K562 (cell line): Measurements from ENCODE around the gene NOPCHAP1. TPM values are rescaled to one million over a fixed set of nuclear protein-coding genes. Genes with fewer than 3 reads are reported as not detected.

Experiments used
- ATF4 ChIP-seq: fragments of 450-650 bp; formaldehyde crosslinking; IDR thresholded peaks from 2 replicates; pipeline ENCODE4 v1.4.0; 2022; ENCODE audit warnings: mild to moderate bottlenecking, moderate library complexity
- GATAD2A ChIP-seq: fragments of 450-650 bp; IDR thresholded peaks from 2 replicates; pipeline ENCODE4 v1.6.1; 2017
- KDM5B ChIP-seq: fragments of 200-600 bp; sonication (generic); IDR thresholded peaks from 2 replicates; pipeline ENCODE4 v1.6.1; 2012; ENCODE audit warnings: low read depth, mild to moderate bottlenecking, moderate library complexity, low read length, control low read depth, inconsistent platforms; ENCODE audit not compliant: insufficient replicate concordance
- MGA ChIP-seq: fragments of 450-650 bp; IDR thresholded peaks from 2 replicates; pipeline ENCODE4 v1.6.1; 2016; ENCODE audit warnings: mild to moderate bottlenecking, moderate library complexity
- ZNF280B ChIP-seq: fragments of 250-450 bp; sonication (Bioruptor Pico); IDR thresholded peaks from 2 replicates; pipeline ENCODE4 v1.5.1; 2021; ENCODE audit warnings: mild to moderate bottlenecking
- polyA plus RNA-seq, 8 experiments: library from polyadenylated mRNA; depleted of rRNA in 4 of 8; stranded (reverse) in 5 of 8; unstranded in 3 of 8; fragments of >200 nt; fragmentation: Nextera tagmentation in 2 of 8; fragmentation: Illumina TruSeq in 1 of 8; extraction: Ambion mirVana in 2 of 8; extraction: Trizol in 1 of 8; gene quantifications; 2 replicates each; pipeline versions ENCODE4 v1.2.1 to v1.2.3, GENCODE V29; 2011 to 2014; ENCODE audit warnings: inconsistent platforms in 1 of 8, missing spikeins in 1 of 8
- total RNA-seq, 7 experiments: library from RNA; depleted of rRNA in 6 of 7; stranded (reverse); fragments of >200 nt in 6 of 7; fragmentation: Illumina TruSeq in 2 of 7; extraction: Trizol in 2 of 7; gene quantifications; 2 replicates each; pipeline versions ENCODE4 v1.2.1 to v1.2.3, GENCODE V29; 2011 to 2021; ENCODE audit warnings: low replicate concordance in 1 of 7
- TF ChIP-seq, protein P1 (sequence below): fragments of 250-450 bp; sonication (Bioruptor Pico); IDR thresholded peaks from 2 replicates; pipeline ENCODE4 v1.9.0; 2021; ENCODE audit warnings: mild to moderate bottlenecking

The NOPCHAP1 gene
- total and polyA plus RNA-seq, 9 of the 15 experiments (the other 6 are each of a cell fraction or from before 2014, with no cell fraction given) = 19.4 to 108 (median 33.4) TPM

- TF ChIP-seq MGA = no peak
- no peak for TF ChIP-seq GATAD2A
- no peak for TF ChIP-seq ATF4 (CRISPR knock-in tag)
- TF ChIP-seq ZNF280B (CRISPR knock-in tag) = no peak
- TF ChIP-seq, protein P1, sequence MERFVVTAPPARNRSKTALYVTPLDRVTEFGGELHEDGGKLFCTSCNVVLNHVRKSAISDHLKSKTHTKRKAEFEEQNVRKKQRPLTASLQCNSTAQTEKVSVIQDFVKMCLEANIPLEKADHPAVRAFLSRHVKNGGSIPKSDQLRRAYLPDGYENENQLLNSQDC (CRISPR knock-in tag) = no peak
- no peak for TF ChIP-seq KDM5B
These were observed 45.0 kb downstream of the NOPCHAP1 start (continued) for GRCh38 chr12:105030820-105031807.
